GM12864 (cell line): ENCODE measurements around the gene TNFRSF11A.

ENCODE experiments used
- DNase-seq: peaks from one replicate; pipeline ENCODE4 v3.0.0-alpha.2; 2011; ENCODE audit warnings: low read depth
- H3K4me3 ChIP-seq: 2 replicates; pipeline ENCODE4 v1.5.1; 2011; ENCODE audit warnings: mild to moderate bottlenecking, low read depth, low read length, control low read depth
- TF ChIP-seq, protein P1 (sequence below): IDR thresholded peaks from 2 replicates; pipeline ENCODE4 v1.5.1; 2011; ENCODE audit warnings: low read depth, mild to moderate bottlenecking, moderate library complexity, low read length, control low read depth, inconsistent platforms; ENCODE audit errors: missing control alignments

TNFRSF11A gene

DNA sequence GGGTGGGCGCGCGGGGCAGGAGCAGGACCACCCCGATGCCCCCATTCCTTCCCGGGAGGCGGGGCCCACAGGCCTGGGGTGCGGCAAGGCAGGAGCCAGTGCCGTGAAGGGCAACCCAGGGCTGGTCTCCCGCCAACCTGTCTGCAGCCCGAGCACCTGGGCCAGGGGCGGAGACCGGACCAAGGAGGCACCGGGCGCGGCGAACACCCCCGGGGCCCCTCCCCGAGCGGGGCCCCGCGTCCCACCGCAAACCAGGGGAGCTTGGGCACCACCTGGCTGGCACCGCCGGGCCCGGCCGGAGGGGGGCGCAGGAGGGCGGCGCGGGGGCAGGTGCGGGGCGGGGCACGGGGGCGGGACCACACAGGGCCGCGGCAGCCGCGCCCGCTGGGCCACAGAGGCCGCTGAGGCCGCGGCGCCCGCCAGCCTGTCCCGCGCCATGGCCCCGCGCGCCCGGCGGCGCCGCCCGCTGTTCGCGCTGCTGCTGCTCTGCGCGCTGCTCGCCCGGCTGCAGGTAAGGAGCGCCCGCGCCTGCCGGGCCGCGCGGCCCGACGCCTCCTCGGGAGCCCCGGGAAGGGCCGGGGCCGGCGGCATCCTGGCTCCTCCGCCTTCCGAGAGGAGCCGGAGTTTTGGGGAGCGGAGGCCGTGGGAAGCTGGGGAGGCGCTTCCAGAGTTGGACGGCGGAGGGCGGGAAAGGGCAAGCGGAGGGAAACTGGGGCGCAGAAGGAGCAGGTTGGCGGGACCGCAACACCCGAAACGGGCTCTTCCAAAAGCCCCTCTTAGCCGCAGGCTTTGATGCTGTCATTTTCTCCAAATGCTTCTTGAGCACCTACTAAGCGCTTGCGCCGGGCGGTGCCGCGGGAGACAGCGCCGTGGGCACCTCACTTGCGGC lies at the start of gene TNFRSF11A:
TNFRSF11A (plus strand) TSS at position 394 of the 889 bp plus-strand sequence; CDS start at position 437, 43 bp downstream.
- DNase-seq = no peak
- H3K4me3 ChIP-seq = peak within 1 kb of the TSS; percentile 55

DNA sequence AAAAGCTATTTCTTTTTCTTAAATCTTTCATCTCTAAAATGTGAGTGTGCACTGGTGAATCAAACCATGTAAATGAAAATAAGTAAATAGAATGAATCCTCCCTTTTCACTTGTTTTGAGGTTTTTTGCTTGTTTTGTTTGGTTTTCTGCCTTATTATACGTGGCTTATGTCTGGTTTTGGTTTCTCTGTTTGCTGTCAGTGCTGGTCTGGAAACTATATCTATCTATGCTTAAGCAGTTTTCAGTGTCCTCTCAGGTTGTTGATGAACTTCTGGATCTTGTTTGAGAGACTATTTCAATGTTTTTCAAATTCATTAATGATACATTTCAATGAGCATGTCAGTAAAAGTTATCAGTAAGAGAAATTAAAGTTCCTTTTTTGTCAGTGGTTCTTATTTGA lies 48.1 kb upstream of the TNFRSF11A start:
- DNase-seq = no peak

More for the DNA sequence above, at the start of gene TNFRSF11A:
- TF ChIP-seq, protein P1, sequence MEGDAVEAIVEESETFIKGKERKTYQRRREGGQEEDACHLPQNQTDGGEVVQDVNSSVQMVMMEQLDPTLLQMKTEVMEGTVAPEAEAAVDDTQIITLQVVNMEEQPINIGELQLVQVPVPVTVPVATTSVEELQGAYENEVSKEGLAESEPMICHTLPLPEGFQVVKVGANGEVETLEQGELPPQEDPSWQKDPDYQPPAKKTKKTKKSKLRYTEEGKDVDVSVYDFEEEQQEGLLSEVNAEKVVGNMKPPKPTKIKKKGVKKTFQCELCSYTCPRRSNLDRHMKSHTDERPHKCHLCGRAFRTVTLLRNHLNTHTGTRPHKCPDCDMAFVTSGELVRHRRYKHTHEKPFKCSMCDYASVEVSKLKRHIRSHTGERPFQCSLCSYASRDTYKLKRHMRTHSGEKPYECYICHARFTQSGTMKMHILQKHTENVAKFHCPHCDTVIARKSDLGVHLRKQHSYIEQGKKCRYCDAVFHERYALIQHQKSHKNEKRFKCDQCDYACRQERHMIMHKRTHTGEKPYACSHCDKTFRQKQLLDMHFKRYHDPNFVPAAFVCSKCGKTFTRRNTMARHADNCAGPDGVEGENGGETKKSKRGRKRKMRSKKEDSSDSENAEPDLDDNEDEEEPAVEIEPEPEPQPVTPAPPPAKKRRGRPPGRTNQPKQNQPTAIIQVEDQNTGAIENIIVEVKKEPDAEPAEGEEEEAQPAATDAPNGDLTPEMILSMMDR = peak; percentile 46

DNA sequence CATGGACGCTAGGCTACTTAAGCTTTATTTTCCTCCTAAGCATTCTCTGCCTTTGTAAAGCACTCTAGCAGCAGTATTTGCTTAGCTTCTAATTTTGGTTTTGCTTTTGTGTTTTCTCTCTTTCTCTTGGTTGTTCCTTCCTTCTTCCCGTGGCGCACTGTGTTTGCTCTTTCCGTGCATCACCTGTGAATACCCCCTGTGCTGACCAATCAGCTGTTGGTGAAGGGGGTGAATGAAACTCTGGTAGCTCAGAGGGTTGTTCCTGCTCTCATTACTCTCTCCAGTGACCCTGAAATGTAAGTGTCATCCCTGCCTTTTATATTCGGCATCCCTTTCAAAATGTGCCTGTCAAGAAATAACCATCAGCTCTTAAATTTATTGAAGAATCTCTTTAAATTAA lies 45.5 kb upstream of the TNFRSF11A start:
- H3K4me3 ChIP-seq = no peak overlapping the region
- no peak for DNase-seq
- TF ChIP-seq, protein P1 = no peak

More for the DNA sequence above, 48.1 kb upstream of the TNFRSF11A start:
- TF ChIP-seq, protein P1 = no peak
- no peak overlapping the region for H3K4me3 ChIP-seq

DNA sequence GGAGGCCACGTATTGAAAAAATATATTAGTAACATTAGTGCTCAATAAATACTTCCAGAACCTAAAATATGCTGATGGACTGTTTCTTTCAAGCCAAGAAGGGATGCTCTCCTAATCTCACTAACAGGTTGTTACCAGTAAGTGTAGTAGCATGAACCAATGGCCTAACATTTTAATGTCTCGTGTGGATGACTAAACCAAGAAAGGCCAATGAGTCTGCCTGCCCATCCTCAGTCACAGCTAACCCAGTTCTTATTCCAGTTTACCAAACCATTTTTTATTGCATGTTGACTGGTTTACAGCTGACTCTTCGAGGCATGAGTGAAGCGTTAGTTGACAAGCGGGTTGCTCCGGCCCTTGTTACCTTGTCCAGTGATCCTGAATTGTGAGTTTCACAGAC lies 45.1 kb upstream of the TNFRSF11A start:
- DNase-seq = no peak
- TF ChIP-seq, protein P1 = no peak
- no peak overlapping the region for H3K4me3 ChIP-seq

DNA sequence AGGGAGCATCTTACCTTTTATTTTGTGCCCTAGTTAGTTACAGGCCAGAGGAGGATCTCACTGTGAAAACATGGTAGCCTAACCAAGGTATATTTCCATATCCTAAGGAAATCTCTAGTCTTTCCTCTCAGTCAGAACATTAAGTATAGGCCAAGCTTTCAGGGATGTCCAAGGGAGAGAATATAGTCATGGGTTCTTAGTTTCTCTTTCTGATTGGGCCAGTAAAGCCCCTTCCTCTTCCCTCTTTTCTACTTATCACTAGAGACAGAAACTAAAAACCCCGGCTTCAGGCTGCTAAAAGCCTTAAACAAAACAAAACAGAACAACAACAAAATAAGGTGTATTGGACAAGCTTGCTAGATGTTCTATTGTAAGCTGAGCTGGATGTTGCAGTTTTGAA lies 44.3 kb upstream of the TNFRSF11A start:
- no peak for DNase-seq
- TF ChIP-seq, protein P1 = no peak
- no peak overlapping the region for H3K4me3 ChIP-seq

DNA sequence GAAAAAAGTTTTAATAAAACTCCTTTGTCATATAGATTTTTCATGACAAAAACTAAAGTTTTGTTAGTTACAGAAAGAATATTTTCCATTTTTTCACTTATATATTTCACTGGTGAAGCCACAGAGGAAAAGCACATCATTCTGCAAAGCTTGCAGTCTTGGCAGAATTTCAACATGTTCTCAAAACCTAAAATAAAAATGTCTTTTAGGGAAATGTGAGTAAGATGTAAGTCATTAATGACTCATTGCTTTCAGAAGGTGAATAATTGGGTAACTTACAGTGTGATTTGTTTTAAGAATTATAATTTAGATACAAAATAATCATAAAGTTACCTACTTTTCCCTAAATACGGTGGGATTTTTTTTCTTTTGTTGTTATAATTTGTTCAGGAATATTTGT lies 43.4 kb upstream of the TNFRSF11A start:
- TF ChIP-seq, protein P1 = no peak
- DNase-seq = no peak

More for the DNA sequence above, 43.4 kb upstream of the TNFRSF11A start:
- H3K4me3 ChIP-seq = no peak overlapping the region
